Stimulated activated CD4-positive, alpha-beta T cell treated with anti-CD3 and anti-CD28 coated beads, Interleukin-4, amount 100 ng/mL, for 4 hours (primary cell): ENCODE results near the gene SDK2.

Experiments used
- DNase-seq, 2 experiments: peaks; one replicate each; pipeline ENCODE4 v3.0.0-alpha.2; 2020

The SDK2 gene, protein sequence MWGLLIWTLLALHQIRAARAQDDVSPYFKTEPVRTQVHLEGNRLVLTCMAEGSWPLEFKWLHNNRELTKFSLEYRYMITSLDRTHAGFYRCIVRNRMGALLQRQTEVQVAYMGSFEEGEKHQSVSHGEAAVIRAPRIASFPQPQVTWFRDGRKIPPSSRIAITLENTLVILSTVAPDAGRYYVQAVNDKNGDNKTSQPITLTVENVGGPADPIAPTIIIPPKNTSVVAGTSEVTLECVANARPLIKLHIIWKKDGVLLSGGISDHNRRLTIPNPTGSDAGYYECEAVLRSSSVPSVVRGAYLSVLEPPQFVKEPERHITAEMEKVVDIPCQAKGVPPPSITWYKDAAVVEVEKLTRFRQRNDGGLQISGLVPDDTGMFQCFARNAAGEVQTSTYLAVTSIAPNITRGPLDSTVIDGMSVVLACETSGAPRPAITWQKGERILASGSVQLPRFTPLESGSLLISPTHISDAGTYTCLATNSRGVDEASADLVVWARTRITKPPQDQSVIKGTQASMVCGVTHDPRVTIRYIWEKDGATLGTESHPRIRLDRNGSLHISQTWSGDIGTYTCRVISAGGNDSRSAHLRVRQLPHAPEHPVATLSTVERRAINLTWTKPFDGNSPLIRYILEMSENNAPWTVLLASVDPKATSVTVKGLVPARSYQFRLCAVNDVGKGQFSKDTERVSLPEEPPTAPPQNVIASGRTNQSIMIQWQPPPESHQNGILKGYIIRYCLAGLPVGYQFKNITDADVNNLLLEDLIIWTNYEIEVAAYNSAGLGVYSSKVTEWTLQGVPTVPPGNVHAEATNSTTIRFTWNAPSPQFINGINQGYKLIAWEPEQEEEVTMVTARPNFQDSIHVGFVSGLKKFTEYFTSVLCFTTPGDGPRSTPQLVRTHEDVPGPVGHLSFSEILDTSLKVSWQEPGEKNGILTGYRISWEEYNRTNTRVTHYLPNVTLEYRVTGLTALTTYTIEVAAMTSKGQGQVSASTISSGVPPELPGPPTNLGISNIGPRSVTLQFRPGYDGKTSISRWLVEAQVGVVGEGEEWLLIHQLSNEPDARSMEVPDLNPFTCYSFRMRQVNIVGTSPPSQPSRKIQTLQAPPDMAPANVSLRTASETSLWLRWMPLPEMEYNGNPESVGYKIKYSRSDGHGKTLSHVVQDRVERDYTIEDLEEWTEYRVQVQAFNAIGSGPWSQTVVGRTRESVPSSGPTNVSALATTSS (N-terminal part only)

DNA sequence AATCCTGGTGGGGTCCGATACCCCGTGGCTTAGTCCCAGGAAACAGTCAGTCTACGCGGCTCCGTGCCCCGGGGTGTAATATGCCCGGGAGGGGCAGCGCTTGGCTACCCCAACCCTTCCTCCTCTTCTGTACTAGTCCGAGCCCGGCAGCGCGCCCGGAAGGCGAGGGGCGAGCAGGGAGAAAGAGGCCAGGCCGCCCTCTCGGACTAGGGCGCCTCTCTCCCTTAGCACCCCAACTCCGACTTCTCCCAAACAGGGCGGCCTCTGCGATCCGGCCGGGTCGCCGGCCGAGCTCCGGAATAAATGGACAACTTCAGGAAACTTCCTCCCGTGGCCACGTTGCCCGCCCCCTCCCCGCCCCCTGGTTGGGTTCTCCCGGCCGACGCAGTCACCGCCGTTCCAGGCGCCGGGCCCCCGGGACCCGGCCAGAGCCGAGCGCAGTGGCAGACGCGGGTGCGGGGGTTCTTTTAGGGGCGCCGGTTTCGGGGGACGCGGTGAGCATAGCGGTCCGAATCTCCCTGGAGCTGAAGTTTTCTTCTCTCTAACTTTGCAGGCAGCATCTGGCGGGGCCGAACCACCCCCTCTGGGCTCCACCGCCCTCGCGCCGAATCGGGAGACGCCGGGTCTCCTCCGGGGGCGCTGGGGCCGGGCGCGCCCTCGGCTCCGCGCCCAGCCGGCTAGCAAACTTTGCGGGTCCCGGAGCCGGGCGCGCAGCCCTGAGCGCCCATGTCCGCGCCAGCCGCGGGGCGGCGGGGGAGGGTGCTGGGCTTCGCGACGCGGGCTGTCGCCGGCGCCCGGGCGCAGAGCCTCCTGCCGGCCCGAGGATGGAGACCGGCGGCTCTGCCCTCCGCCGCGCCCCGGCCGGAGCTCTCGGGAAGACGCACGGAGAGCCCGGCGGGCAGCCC lies at the start of gene SDK2:
SDK2 (minus strand) TSS at position 301 of the 905 bp plus-strand sequence. CDS start 357 bp downstream, outside the sequence.
- DNase-seq = peak in 1 of 2 experiments; percentile 13

GRCh38 chr17:73693071-73693470 lies 48.8 kb upstream of the SDK2 start:
- no peak for DNase-seq

DNA sequence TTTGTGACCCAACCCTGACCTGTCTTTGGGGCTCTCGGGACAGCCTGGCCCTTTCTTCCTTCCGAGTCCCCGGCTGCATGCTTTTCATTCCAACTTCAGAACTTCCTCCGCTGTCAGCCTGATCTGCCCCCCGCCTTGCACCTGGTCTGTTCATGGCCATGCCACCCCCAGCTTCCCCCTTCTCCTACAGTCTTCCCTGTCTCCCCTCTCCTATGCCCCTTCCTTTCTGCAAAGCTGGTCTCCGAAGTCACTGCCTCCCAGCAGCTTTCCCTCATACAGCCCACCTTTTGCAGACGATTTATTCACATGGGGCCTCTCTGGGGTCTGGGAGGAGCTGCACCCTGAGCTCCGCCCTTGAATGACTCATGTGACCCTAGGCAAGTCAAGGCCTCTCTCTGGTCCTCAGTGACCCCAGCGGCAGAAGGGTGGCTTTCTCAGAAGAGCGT lies 47.1 kb upstream of the SDK2 start:
- no peak for DNase-seq

- no peak for DNase-seq
Measured at GRCh38 chr17:73690676-73691075, 46.4 kb upstream of the SDK2 start.

GRCh38 chr17:73689596-73690275 lies 45.5 kb upstream of the SDK2 start:
- no peak for DNase-seq

DNA sequence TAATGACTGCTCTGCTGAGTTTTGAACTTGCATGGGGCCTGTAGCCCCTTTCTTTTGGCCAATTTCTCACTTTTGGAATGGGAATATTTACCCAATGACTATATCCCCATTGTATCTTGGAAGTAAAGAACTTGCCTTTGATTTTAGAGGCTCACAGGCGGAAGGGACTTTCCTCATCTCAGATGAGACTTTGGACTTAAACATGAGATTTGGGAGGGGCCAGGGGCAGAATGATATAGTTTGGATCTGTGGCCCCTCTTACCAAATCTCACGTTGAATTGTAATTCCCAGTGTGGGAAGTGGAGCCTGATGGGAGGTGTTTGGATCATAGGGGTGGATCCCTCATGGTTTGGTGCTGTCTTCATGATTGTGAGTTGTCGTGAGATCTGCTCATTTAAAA lies 42.7 kb upstream of the SDK2 start:
- no peak for DNase-seq

GRCh38 chr17:73686126-73686525 lies 41.9 kb upstream of the SDK2 start:
- DNase-seq = no peak

DNA sequence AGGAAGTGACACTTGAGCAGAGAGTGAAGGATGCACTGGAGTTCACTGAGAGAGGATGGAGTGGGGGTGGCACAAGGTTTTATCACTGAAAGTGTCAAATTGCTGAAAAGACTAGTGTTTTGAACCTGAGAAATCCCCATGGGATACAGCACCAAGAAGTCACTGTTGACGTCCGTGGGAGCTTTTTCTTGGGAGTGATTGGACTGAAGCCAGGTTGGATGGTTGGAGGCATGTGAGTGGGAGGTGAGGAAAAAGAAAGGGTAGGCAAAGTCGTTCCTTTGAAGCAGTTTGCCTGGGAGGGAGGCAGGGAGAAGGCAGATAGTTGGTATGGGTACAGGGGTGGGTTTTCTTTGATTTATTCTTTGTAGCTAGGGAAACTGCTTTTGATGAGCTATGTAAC lies 39.9 kb upstream of the SDK2 start:
- DNase-seq = no peak

DNA sequence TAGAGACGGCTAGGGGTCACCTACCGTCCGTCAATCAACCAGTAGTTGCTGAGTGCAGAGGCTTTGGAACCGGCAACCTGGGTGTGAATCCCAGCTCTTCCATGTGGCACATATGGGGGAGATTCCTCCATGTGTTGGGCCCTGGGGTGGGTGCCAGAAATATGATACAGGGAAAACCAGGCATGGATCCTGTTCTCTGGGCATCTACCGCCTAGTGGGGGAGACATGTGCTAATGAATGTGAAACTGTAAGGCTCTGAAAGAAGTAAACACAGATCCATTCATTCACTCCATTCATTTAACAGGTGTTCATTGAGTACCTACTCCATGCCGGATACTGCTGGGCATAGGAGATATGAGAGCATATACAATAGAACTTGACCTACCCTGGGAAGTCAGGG lies 39.5 kb upstream of the SDK2 start:
- DNase-seq = no peak

- no peak for DNase-seq
Measured at GRCh38 chr17:73681946-73682345, 37.7 kb upstream of the SDK2 start.

DNA sequence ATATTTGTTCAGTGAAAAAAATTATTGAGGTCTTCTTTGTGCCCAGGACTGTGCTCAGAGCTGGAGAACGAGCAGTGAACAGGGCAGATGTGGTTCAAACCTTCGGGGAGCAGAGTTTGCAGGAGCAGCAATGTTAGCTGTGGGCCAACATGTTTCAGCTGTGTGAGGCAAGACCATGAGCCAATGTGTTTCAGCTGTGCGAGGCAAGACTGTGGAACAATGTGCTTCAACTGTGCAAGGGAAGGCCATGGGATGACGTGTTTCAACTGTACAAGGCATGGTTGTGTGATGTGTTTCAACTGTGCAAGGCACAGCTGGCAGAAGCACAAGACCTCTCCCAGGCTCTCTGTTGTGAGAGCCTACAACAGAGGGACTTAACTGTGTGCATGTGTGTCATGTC lies 35.2 kb upstream of the SDK2 start:
- DNase-seq = no peak

GRCh38 chr17:73678999-73679398 lies 34.8 kb upstream of the SDK2 start:
- DNase-seq = no peak

GRCh38 chr17:73669771-73670170 lies 25.5 kb upstream of the SDK2 start:
- DNase-seq = no peak

- no peak for DNase-seq
Measured at GRCh38 chr17:73667181-73667959, 23.1 kb upstream of the SDK2 start.

DNA sequence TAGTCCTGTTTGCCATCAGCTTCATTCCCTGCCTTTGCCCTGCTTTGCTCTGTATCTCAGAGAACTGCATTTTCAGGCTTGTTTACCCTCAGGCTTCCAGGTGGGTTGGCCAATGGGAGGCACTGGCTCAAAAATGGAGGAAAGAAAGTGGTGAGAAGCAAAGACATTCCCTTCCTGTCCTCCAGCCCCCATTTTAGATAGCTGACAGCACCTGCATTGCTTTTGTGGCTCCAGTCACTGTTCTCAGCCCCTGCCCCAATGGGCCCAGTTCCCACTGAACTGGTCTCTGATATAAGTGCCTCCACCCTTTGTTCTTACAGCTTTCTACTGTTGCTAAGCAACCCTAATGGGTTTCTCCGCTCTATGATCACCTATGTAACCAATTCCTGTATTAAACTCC lies 19.4 kb upstream of the SDK2 start:
- DNase-seq = no peak

DNA sequence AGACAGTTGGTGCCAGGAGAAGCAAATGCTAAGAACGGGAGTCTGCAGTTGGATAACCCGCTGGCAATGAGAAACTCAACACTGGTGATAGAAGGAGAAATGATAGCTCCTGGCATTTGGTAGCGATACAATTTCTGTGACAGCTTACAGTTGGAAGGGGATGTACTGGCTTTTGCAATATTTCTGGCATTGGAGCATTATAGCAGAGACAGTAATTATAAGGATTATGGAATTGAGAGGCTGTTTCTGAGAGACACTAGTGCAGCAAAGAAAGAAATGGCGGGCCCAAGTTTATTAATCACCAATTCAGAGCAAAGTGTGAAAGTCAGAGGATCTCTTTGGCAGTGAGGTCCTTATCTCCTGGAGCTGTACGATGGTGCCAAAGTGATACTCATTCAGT lies 16.1 kb upstream of the SDK2 start:
- DNase-seq = no peak

GRCh38 chr17:73658821-73659515 lies 14.7 kb upstream of the SDK2 start:
- DNase-seq = no peak

GRCh38 chr17:73657473-73658116 lies 13.3 kb upstream of the SDK2 start:
- DNase-seq = no peak

DNA sequence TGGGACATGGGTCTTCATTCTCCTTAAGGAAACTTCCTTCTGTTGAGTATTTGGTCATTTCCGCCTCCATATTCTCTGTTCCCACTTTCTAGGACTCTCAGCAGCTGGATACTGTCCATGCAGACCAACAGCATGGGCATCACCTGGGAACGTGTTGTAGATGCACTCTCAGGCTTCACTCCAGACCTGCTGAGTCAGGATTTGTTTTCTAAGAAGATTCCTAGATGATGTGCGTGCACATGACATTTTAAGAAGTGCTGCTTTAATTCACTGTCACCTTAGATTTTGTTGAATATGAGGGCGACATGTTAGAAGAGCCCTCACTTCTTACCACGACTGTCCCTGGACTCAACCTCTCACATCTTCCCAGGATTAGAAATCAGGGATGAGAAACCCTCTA lies 10.0 kb upstream of the SDK2 start:
- no peak for DNase-seq

DNA sequence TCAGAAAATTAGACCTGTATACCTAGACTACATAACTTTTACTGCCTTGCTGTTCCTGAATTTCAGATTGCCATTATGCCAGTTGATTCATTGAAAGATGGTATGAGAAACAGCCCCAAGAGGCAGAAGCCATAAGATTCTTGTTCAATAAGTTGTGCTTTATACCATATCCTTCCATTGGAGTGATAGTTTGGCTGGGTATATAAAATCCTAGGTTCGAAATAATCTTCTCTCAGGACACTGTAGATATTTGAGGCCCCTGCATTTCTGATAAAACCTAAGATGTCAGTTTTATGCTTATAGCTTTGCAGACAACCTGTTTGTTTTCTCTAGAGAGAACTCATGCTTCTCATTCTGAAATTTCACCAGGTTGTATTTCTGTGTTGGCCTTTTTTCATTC lies 9.6 kb upstream of the SDK2 start:
- DNase-seq = no peak
